Measurements from ENCODE around the gene FBXO42.

FBXO42 gene

GRCh38 chr1:16351994-16352841 is at the start of gene FBXO42:
FBXO42 (minus strand) TSS chr1:16352480; CDS start chr1:16315418, 37,062 bp downstream.
- peak; percentile 82 to 85 for DNase-seq (ENCODE audit: low read depth in 2 of 2)

- no peak for DNase-seq (ENCODE audit: low read depth in 2 of 2)
Measured at GRCh38 chr1:16398371-16398953, 46.2 kb upstream of the FBXO42 start.

DNA sequence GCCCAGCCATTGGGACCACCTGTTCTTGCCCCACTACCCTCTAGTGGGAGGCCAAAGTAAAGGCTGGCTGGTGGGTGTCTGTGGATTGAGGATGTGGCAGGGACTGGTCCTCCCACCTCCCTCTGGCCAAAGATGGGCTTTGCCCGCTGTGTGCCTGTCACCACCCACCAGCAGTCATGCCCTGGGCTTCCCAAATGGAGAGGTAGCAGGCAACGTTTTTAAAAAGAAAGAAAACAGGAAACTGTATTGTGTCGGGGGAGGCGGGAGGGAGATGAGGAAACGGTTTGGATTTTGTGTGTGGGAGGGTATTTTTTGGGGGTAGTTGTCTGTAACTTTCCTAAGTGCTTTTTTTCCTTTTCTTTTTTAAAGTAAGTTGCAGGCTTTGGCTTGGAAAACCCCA is 44.8 kb upstream of the FBXO42 start:
- no peak for DNase-seq (ENCODE audit: low read depth in 2 of 2)

GRCh38 chr1:16396591-16396990 is 44.3 kb upstream of the FBXO42 start:
- no peak for DNase-seq (ENCODE audit: low read depth in 2 of 2)

DNA sequence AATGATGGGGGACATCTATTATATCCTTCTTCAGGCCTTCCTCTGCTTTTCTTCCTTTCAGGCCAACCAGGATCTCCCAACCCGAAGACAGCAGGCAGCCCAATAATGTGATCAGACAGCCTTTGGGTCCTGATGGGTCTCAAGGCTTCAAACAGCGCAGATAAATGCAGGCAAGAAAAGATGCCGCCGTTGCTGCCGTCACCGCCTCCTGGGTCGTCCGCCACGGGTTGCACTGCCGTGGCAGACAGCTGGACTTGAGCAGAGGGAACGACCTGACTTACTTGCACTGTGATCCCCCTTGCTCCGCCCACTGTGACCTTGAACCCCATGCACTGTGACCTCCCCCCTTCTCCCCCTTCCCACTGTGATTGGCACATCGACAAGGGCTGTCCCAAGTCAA is 42.7 kb upstream of the FBXO42 start:
- DNase-seq (ENCODE audit: low read depth in 2 of 2): no peak

DNA sequence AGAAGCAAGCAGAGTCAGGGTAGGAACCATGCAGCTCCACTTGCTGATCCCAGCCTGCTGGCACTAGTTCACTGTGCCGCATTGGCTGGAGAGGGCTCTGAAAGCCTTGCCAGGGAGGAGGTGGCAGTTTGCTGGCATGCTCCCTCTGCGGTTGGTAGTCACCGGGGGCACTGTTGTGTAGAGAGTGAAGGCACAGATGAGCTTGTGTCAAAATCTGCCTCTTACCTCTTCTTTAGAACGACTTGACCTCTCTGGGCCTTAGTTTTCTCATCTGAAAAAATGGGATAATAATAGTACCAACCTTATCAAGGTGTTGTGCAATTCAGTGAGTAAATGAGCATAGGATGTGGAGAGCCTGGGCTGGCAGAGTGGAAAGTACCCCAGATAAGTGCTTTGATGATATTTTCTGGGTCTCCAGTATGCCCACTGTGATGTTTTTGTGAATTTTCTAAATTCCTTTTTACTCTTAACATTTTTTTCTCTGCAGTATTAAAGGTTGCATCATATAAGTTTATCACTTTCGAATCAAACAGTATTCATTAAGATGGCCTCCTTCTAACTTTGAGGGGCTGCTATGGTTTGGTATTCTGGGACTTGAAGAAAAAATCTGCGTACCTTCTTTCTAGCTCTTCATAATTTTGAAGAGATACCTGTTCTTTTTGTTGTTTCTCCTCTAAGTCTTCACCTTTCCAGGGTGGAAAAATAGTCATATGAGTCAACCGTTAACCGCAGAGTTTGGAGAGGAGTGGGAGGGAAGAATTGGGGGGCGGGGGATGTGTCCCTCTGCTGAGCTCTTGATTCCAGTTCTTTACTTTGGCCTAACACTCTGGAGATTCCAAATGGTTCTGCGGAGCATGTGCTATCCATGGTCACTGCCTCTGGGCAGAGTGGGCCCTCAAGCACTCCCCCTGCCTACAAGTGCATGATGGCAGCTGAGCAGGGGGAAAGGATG is 41.6 kb upstream of the FBXO42 start:
- no peak for DNase-seq (ENCODE audit: low read depth in 2 of 2)

GRCh38 chr1:16392740-16393569 is 40.7 kb upstream of the FBXO42 start:
- DNase-seq (ENCODE audit: low read depth in 2 of 2): no peak

DNA sequence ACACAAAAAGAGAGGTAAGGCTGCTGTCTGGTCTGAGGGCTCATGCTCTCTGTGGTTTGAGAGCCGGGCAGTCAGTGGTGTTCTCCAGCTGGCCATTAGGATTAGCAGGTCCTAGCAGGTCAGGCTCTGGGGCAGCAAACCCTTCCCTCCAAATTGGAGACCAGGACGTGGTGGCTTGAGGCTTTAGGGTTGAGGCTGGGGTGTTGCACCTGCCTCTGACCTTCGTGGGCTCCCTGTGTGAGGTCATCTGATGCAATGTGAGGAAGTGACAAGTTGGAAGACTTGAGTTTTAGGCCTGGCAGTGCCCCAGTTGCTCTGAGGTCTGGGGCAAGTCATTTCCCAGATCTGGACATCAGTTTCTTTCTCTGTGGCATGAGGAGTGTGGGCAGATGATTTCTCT is 39.1 kb upstream of the FBXO42 start:
- no peak for DNase-seq (ENCODE audit: low read depth in 2 of 2)

DNA sequence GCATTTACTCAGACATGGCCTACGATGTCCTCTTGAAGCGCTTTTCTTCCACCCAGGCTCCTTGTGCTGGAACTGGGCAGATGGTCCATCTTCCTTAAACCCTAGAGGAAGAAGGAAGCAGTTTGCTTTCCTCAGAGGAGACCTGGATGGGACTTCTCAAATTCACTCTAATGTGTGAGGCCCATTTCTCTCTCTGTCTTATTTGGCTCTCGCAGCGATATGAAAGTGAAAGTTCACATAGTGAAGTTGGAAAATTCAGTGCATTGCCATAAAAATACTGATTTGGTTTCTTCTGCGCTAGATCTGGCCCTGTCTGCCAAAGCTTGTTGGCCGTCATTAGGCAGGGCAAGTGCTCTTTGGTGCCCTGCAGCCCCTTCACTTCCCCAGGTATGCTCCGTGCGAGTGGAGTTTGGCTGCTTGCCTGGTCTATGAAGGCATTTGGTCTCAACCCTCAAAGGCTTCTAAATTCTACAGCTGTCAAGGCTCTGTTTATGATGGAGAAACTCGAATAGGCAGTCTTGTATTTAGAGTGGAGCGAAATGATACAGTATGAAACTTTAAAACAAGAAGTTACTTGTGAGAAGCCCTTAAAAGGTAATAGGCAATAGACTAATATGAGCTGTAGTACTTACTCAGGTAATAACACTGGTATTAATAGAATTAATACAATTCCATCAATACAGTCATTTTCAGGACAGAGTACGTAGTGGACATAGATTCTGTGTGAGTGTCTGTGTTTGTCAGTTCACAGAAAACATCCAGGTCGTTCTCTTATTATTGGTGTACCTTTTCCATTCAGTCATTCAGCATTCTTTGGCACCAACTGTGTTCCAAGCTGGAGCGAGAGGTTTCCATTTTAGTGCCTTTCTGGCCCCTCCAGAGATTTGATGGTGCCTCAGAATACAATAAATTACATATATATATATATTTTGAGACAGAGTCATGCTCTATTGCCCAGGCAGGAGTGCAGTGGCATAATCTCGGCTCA is 35.2 kb upstream of the FBXO42 start:
- DNase-seq (ENCODE audit: low read depth in 2 of 2): no peak

GRCh38 chr1:16386454-16387113 is 34.3 kb upstream of the FBXO42 start:
- peak in 1 of 2 experiments; percentile 28 for DNase-seq (ENCODE audit: low read depth in 2 of 2)

GRCh38 chr1:16385659-16386453 is 33.6 kb upstream of the FBXO42 start:
- no peak for DNase-seq (ENCODE audit: low read depth in 2 of 2)

GRCh38 chr1:16383888-16384287 is 31.6 kb upstream of the FBXO42 start:
- no peak for DNase-seq (ENCODE audit: low read depth in 2 of 2)

- DNase-seq (ENCODE audit: low read depth in 2 of 2): no peak
Measured at GRCh38 chr1:16380868-16381267, 28.6 kb upstream of the FBXO42 start.

DNA sequence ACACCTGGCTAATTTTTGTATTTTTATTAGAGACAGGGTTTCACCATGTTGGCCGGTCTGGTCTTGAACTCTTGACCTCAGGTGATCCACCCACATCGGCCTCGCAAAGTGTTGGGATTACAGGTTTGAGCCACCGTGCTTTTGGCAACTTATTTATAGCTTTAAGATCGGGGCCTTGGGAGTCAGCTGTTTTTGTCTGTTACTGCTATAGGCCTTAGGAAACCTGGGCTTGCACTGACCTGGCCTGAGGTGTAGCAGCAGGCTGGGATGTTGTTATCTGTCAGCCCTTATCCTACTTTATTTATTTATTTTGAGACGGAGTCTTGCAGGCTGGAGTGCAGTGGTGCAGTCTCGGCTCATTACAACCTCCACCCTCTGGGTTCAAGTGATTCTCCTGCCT is 26.2 kb upstream of the FBXO42 start:
- no peak for DNase-seq (ENCODE audit: low read depth in 2 of 2)

DNA sequence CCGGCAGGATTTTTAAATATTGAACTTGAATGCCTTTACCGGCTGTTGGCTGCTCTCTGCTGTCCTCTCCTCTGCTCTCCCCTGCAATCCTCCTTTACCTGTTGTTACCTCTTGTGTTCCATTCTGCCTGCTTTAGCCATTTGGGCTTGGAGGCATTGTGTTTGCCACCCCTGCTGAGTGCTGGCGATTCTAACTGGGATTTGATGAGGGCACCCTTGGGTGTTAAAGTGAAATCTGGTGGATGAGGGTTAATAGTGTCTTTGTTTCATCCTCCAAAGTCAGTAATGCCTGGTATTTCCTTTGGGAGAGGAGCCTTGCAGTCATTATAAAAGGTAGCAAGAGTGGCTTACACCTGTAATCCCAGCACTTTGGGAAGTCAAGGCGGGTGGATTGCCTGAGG is 24.7 kb upstream of the FBXO42 start:
- DNase-seq (ENCODE audit: low read depth in 2 of 2): no peak

DNA sequence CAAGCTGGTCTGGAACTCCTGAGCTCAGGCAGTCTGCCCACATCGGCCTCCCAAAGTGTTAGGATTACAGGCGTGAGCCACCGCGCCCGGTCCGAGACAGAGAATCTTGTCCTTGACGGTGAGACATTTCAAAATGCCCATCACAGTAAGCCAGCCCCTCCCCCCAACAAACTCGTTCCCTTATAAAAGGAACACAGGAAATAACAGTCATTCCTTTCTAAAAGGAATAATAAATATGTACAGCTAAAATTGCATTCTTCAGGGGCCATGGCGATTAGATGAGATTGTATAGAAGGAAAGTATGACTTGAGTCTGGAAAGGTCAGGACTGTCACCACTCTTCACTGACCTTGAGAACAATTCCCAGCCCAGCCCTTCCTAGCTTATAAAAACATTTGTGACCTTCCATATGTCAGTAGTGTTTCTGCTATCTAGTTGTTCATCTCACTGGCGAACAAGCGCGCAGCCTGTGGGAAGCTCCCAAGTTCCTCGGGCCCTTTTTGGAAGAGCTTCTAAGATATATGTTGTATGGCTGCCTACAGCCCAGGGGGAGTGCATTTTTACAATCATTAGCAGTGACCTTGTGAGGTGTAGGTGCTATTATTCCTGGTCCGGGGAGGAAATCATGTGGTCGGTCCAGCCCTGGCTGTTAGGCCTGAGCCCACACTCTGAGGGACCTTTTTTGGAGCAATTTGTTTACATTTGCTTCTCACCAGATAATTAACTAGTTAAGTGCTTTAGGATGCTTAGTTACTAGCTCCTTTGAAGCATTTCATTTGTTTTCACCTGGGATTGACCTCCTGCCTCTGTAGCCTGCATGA is 23.5 kb upstream of the FBXO42 start:
- DNase-seq (ENCODE audit: low read depth in 2 of 2): peak in 1 of 2 experiments; percentile 30

- DNase-seq (ENCODE audit: low read depth in 2 of 2): no peak
Measured at GRCh38 chr1:16374266-16374665, 22.0 kb upstream of the FBXO42 start.

Measured in fibroblast of skin of left biceps (primary cell).